Trophoblast cell (in vitro differentiated cells and primary cell): ENCODE results near the gene OLFML3.

ENCODE experiments used
- DNase-seq, 2 donors: peaks; one replicate each; pipeline ENCODE4 v3.0.0-alpha.2; 2016
- H2AFZ ChIP-seq: 2 replicates; pipeline ENCODE4 v1.6.1; 2013; ENCODE audit warnings: low read length, moderate library complexity, mild to moderate bottlenecking; ENCODE audit not compliant: insufficient read depth, poor library complexity
- H2AK5ac ChIP-seq: 2 replicates; pipeline ENCODE4 v1.6.1; 2013; ENCODE audit warnings: mild to moderate bottlenecking, low read length
- H2BK120ac ChIP-seq: 2 replicates; pipeline ENCODE4 v1.6.1; 2013; ENCODE audit warnings: low read length, mild to moderate bottlenecking, moderate library complexity; ENCODE audit not compliant: insufficient read depth, poor library complexity
- H2BK12ac ChIP-seq: 2 replicates; pipeline ENCODE4 v1.6.1; 2013; ENCODE audit warnings: mild to moderate bottlenecking, low read length, moderate library complexity
- H2BK5ac ChIP-seq: 2 replicates; pipeline ENCODE4 v1.6.1; 2013; ENCODE audit warnings: low read length, low read depth, moderate library complexity, mild to moderate bottlenecking; ENCODE audit not compliant: poor library complexity
- H3K14ac ChIP-seq: 2 replicates; pipeline ENCODE4 v1.6.1; 2013; ENCODE audit warnings: mild to moderate bottlenecking, low read length
- H3K18ac ChIP-seq: 2 replicates; pipeline ENCODE4 v1.6.1; 2013; ENCODE audit warnings: mild to moderate bottlenecking, low read length
- H3K23ac ChIP-seq: 2 replicates; pipeline ENCODE4 v1.6.1; 2013; ENCODE audit warnings: low read length
- H3K27ac ChIP-seq: 2 replicates; pipeline ENCODE4 v1.5.1; 2013; ENCODE audit warnings: low read depth, mild to moderate bottlenecking, inconsistent platforms, low read length, moderate library complexity
- H3K27me3 ChIP-seq: 2 replicates; pipeline ENCODE4 v1.6.1; 2013; ENCODE audit warnings: inconsistent platforms, mild to moderate bottlenecking, low read length, moderate library complexity; ENCODE audit not compliant: insufficient read depth
- H3K36me3 ChIP-seq, 2 experiments: 1 replicate in 1 of 2; 2 replicates in 1 of 2; pipeline ENCODE4 v1.6.1; 2013; ENCODE audit warnings: low read length in 2 of 2, mild to moderate bottlenecking in 2 of 2, moderate library complexity in 1 of 2; ENCODE audit not compliant: insufficient read depth in 2 of 2, control insufficient read depth in 1 of 2
- H3K4ac ChIP-seq: 2 replicates; pipeline ENCODE4 v1.6.1; 2013; ENCODE audit warnings: low read depth, mild to moderate bottlenecking, low read length, moderate library complexity
- H3K4me1 ChIP-seq, 2 experiments: 1 replicate in 1 of 2; 2 replicates in 1 of 2; pipeline ENCODE4 v1.6.1; 2013; ENCODE audit warnings: low read length in 2 of 2, mild to moderate bottlenecking in 2 of 2, moderate library complexity in 1 of 2; ENCODE audit not compliant: insufficient read depth in 2 of 2, control insufficient read depth in 1 of 2
- H3K4me2 ChIP-seq: 2 replicates; pipeline ENCODE4 v1.6.1; 2013; ENCODE audit warnings: inconsistent platforms, mild to moderate bottlenecking, low read length, moderate library complexity
- H3K4me3 ChIP-seq: 2 replicates; pipeline ENCODE4 v1.5.1; 2013; ENCODE audit warnings: mild to moderate bottlenecking, low read depth, low read length, inconsistent platforms
- H3K79me1 ChIP-seq: one replicate; pipeline ENCODE4 v1.6.1; 2013; ENCODE audit warnings: low read length
- H3K79me2 ChIP-seq: 2 replicates; pipeline ENCODE4 v1.6.1; 2013; ENCODE audit warnings: low read length, mild to moderate bottlenecking; ENCODE audit not compliant: control insufficient read depth, insufficient read depth, poor library complexity
- H3K9ac ChIP-seq: 2 replicates; pipeline ENCODE4 v1.6.1; 2013; ENCODE audit warnings: mild to moderate bottlenecking, low read length
- H3K9me3 ChIP-seq: 2 replicates; pipeline ENCODE4 v1.6.1; 2013; ENCODE audit warnings: low read depth, mild to moderate bottlenecking, control low read depth, inconsistent platforms, low read length; ENCODE audit not compliant: insufficient read depth
- H4K12ac ChIP-seq: 2 replicates; pipeline ENCODE4 v1.6.1; 2013; ENCODE audit warnings: low read depth, mild to moderate bottlenecking, low read length, moderate library complexity
- H4K8ac ChIP-seq: 2 replicates; pipeline ENCODE4 v1.6.1; 2013; ENCODE audit warnings: low read depth, mild to moderate bottlenecking, low read length, moderate library complexity
- H4K91ac ChIP-seq: one replicate; pipeline ENCODE4 v1.6.1; 2013; ENCODE audit warnings: low read depth, mild to moderate bottlenecking, low read length, moderate library complexity
- WGBS: extraction: QIAGEN DNeasy Blood & Tissue Kit; methylation state at CpG from one replicate; pipeline ENCODE4 v1.1.7; 2013; ENCODE audit warnings: missing lambda C conversion rate; ENCODE audit not compliant: insufficient read length, insufficient coverage; ENCODE audit errors: extremely low coverage; 5-methylcytosine and 5-hydroxymethylcytosine counted together

OLFML3 gene

DNA sequence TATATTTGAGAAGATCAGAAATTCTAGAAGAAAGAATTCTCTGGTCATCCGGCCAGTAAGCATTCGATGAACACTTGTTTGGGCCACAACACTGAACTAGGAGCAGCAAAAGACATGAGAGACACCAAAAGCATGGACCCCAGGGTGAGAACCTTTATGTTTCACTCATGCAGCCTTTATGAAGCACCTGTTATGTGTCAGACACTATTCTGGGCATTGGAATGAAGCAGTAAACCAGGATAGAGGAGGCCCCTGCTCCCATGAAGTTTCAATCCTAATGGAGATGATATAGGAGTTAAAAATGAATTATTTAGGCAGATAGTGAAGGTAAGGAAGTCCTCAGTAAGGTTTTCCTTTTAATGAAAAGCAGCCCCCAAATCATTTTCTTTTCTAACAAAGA lies 43.6 kb downstream of the OLFML3 start:
- Histone ChIP-seq H2BK120ac (no peak overlapping the region), H3K79me2 (no peaks in the 10 kb centered on the region), H3K4ac (no peak overlapping the region), H3K27ac (no peak overlapping the region), H3K23ac (no peak overlapping the region), H3K4me1 (no peaks in the 10 kb centered on the region), H2AFZ (no peak overlapping the region), H3K79me1 (no peaks in the 10 kb centered on the region), H2AK5ac (no peak overlapping the region), H3K9me3 (peaks cover 4% of the 10 kb centered on the region), H3K18ac (no peak overlapping the region), H3K36me3 (no peaks in the 10 kb centered on the region), H2BK12ac (no peak overlapping the region), H4K12ac (no peak overlapping the region), H3K14ac (no peak overlapping the region), H3K9ac (no peak overlapping the region), H4K91ac (no peak overlapping the region), H4K8ac (no peak overlapping the region), H3K4me2 (no peak overlapping the region), H2BK5ac (no peak overlapping the region), H3K4me3 (no peak overlapping the region), H3K27me3 (no peaks in the 10 kb centered on the region)
- no CpG with 5 or more reads among the region's 2 CpGs for WGBS
- no peak for DNase-seq

- WGBS = no CpG with 5 or more reads among the region's 6 CpGs
- Histone ChIP-seq H3K9me3 (peaks cover 4% of the 10 kb centered on the region), H3K18ac (no peak overlapping the region)
These were observed 44.1 kb downstream of the OLFML3 start for GRCh38 chr1:114023377-114023776.

DNA sequence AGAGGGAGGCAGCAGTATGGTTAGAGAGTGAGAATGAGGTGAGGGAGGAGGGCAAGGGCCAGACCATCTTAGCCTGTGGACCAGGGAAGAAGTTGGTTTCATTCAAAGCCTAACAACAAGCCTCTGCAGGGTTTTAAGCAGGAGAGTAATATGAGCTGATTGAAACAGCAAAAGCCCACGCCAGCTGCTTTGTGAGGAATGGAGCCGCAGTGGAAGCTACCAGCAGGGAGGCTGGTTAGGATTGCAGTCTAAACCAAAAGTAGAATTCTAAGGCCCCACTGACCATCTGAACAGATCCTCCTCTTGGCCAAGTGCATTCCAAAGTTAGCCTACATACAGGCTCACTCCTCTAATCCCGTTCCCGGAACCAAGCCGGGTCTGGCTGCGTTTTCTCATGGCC lies 44.8 kb downstream of the OLFML3 start:
- no peak overlapping the region for H3K18ac ChIP-seq
- H2BK12ac ChIP-seq = peak overlapping the region; percentile 10
- H2AFZ ChIP-seq = no peak overlapping the region
- no peak overlapping the region for H4K91ac ChIP-seq
- no peaks in the 10 kb centered on the region for H3K27me3 ChIP-seq
- no peak overlapping the region for H4K12ac ChIP-seq
- H3K27ac ChIP-seq = no peak overlapping the region
- no peak overlapping the region for H3K14ac ChIP-seq
- H3K4ac ChIP-seq = no peak overlapping the region
- H3K4me3 ChIP-seq = no peak overlapping the region
- no CpG with 5 or more reads among the region's 6 CpGs for WGBS
- no peak overlapping the region for H3K4me2 ChIP-seq
- DNase-seq = peak in 1 of 2 donors; percentile 39
- H3K36me3 ChIP-seq = no peaks in the 10 kb centered on the region
- H3K79me2 ChIP-seq = no peaks in the 10 kb centered on the region
- H2BK120ac ChIP-seq = no peak overlapping the region
- no peak overlapping the region for H3K23ac ChIP-seq
- no peaks in the 10 kb centered on the region for H3K4me1 ChIP-seq
- no peak overlapping the region for H2AK5ac ChIP-seq
- no peak overlapping the region for H4K8ac ChIP-seq
- no peak overlapping the region for H2BK5ac ChIP-seq
- peaks cover 3% of the 10 kb centered on the region for H3K9me3 ChIP-seq
- H3K9ac ChIP-seq = no peak overlapping the region
- H3K79me1 ChIP-seq = no peaks in the 10 kb centered on the region

More at GRCh38 chr1:114023377-114023776, 44.1 kb downstream of the OLFML3 start:
- Histone ChIP-seq H3K27ac (no peak overlapping the region), H2BK5ac (no peak overlapping the region), H2BK120ac (no peak overlapping the region), H2BK12ac (no peak overlapping the region), H3K4me2 (no peak overlapping the region), H3K79me2 (no peaks in the 10 kb centered on the region), H4K8ac (no peak overlapping the region), H3K14ac (no peak overlapping the region), H4K91ac (no peak overlapping the region), H3K4me3 (no peak overlapping the region), H4K12ac (no peak overlapping the region), H3K79me1 (no peaks in the 10 kb centered on the region), H3K4me1 (no peaks in the 10 kb centered on the region), H3K36me3 (no peaks in the 10 kb centered on the region), H2AK5ac (no peak overlapping the region), H2AFZ (no peak overlapping the region), H3K9ac (no peak overlapping the region), H3K23ac (no peak overlapping the region), H3K27me3 (no peaks in the 10 kb centered on the region), H3K4ac (no peak overlapping the region)
- no peak for DNase-seq

- no peak overlapping the region for H2AFZ ChIP-seq
- H3K14ac ChIP-seq = no peak overlapping the region
- no peak overlapping the region for H4K8ac ChIP-seq
- H3K4me2 ChIP-seq = no peak overlapping the region
- H3K79me1 ChIP-seq = no peaks in the 10 kb centered on the region
- no peak overlapping the region for H4K12ac ChIP-seq
- H2BK120ac ChIP-seq = no peak overlapping the region
- H3K4me3 ChIP-seq = no peak overlapping the region
- H3K18ac ChIP-seq = no peak overlapping the region
- H3K27me3 ChIP-seq = no peaks in the 10 kb centered on the region
- no peak overlapping the region for H3K27ac ChIP-seq
- no peak overlapping the region for H2AK5ac ChIP-seq
- no peak overlapping the region for H2BK12ac ChIP-seq
- WGBS = no CpG with 5 or more reads among the region's 5 CpGs
- H2BK5ac ChIP-seq = no peak overlapping the region
- H3K4me1 ChIP-seq = no peaks in the 10 kb centered on the region
- no peak for DNase-seq
- H3K4ac ChIP-seq = no peak overlapping the region
- no peaks in the 10 kb centered on the region for H3K36me3 ChIP-seq
- H4K91ac ChIP-seq = no peak overlapping the region
- no peak overlapping the region for H3K23ac ChIP-seq
- H3K9me3 ChIP-seq = no peaks in the 10 kb centered on the region
- no peak overlapping the region for H3K9ac ChIP-seq
- H3K79me2 ChIP-seq = no peaks in the 10 kb centered on the region
These were observed 46.5 kb downstream of the OLFML3 start for GRCh38 chr1:114025609-114026401.
